Measurements from ENCODE around the gene RP2. TPM values are rescaled to one million over a fixed set of nuclear protein-coding genes. Genes with fewer than 3 reads are reported as not detected.

Gene RP2
- total RNA-seq, 1 donor from 2014 or later = 3.3 TPM

GRCh38 chrX:46844913-46845312 is 8.1 kb downstream of the RP2 start:
- Histone ChIP-seq H3K9me3 (replicated peaks) (no peaks in the 10 kb centered on the region), H3K4me3 (no peak overlapping the region), H3K36me3 (no peaks in the 10 kb centered on the region), H3K27me3 (ENCODE audit: low read depth) (no peaks in the 10 kb centered on the region), H3K27ac (replicated peaks) (no peak overlapping the region), H3K4me1 (peaks cover 10% of the 10 kb centered on the region)
- TF ChIP-seq CTCF (IDR thresholded peaks at IDR 0.05; ENCODE audit: borderline replicate concordance) = no peak
- no peak for DNase-seq
- intact Hi-C loops (cut with micrococcal nuclease) = no loop called here

GRCh38 chrX:46849933-46850332 is 13.1 kb downstream of the RP2 start:
- no peaks in the 10 kb centered on the region for H3K9me3 ChIP-seq (replicated peaks)
- no peak for DNase-seq

GRCh38 chrX:46850771-46851170 is 13.9 kb downstream of the RP2 start:
- intact Hi-C loops (cut with micrococcal nuclease) = no loop called here

More at GRCh38 chrX:46849933-46850332, 13.1 kb downstream of the RP2 start:
- H3K4me3 ChIP-seq = no peak overlapping the region
- no peak for TF ChIP-seq CTCF (IDR thresholded peaks at IDR 0.05; ENCODE audit: borderline replicate concordance)
- H3K27ac ChIP-seq (replicated peaks) = no peak overlapping the region
- intact Hi-C loops (cut with micrococcal nuclease) = no loop called here
- no peaks in the 10 kb centered on the region for H3K4me1 ChIP-seq
- H3K36me3 ChIP-seq = no peaks in the 10 kb centered on the region
- no peaks in the 10 kb centered on the region for H3K27me3 ChIP-seq (ENCODE audit: low read depth)

GRCh38 chrX:46856483-46856882 is 19.6 kb downstream of the RP2 start:
- Histone ChIP-seq H3K4me1 (no peaks in the 10 kb centered on the region), H3K27ac (replicated peaks) (no peak overlapping the region), H3K9me3 (replicated peaks) (no peaks in the 10 kb centered on the region), H3K36me3 (peaks cover 7% of the 10 kb centered on the region), H3K27me3 (ENCODE audit: low read depth) (no peaks in the 10 kb centered on the region), H3K4me3 (no peak overlapping the region)
- intact Hi-C loops (cut with micrococcal nuclease) = no loop called here
- no peak for DNase-seq
- no peak for TF ChIP-seq CTCF (IDR thresholded peaks at IDR 0.05; ENCODE audit: borderline replicate concordance)

More at GRCh38 chrX:46850771-46851170, 13.9 kb downstream of the RP2 start:
- Histone ChIP-seq H3K27ac (replicated peaks) (no peak overlapping the region), H3K27me3 (ENCODE audit: low read depth) (no peaks in the 10 kb centered on the region), H3K36me3 (no peaks in the 10 kb centered on the region), H3K4me3 (no peak overlapping the region), H3K9me3 (replicated peaks) (no peaks in the 10 kb centered on the region), H3K4me1 (no peaks in the 10 kb centered on the region)
- TF ChIP-seq CTCF (IDR thresholded peaks at IDR 0.05; ENCODE audit: borderline replicate concordance) = no peak
- DNase-seq = no peak

- H3K27ac ChIP-seq (replicated peaks) = no peak overlapping the region
- H3K9me3 ChIP-seq (replicated peaks) = no peaks in the 10 kb centered on the region
- H3K36me3 ChIP-seq = peaks cover 7% of the 10 kb centered on the region
- intact Hi-C loops (cut with micrococcal nuclease) = no loop called here
- no peak overlapping the region for H3K4me3 ChIP-seq
- no peaks in the 10 kb centered on the region for H3K27me3 ChIP-seq (ENCODE audit: low read depth)
- TF ChIP-seq CTCF (IDR thresholded peaks at IDR 0.05; ENCODE audit: borderline replicate concordance) = no peak
- no peak for DNase-seq
- H3K4me1 ChIP-seq = no peaks in the 10 kb centered on the region
Measured at GRCh38 chrX:46860557-46860956, 23.7 kb downstream of the RP2 start.

- Histone ChIP-seq H3K27me3 (ENCODE audit: low read depth) (no peaks in the 10 kb centered on the region), H3K9me3 (replicated peaks) (no peaks in the 10 kb centered on the region), H3K4me1 (no peaks in the 10 kb centered on the region), H3K4me3 (no peak overlapping the region), H3K27ac (replicated peaks) (no peak overlapping the region), H3K36me3 (peaks cover 7% of the 10 kb centered on the region)
- intact Hi-C loops (cut with micrococcal nuclease) = no loop called here
- no peak for DNase-seq
- TF ChIP-seq CTCF (IDR thresholded peaks at IDR 0.05; ENCODE audit: borderline replicate concordance) = no peak
Measured at GRCh38 chrX:46863072-46863471, 26.2 kb downstream of the RP2 start.

Measured in left ventricle myocardium inferior (tissue), 1 donor.